ENCODE data around the gene DIPK1C.
"Not testable (repeated sequence)": the region's sequence is repeated elsewhere in the genome, so short reads cannot be mapped to it uniquely, and the experiment has no call there.

Gene DIPK1C

GRCh38 chr18:74457043-74457724 lies at the start of gene DIPK1C:
Gene DIPK1C (minus strand): TSS chr18:74457308. CDS start chr18:74457259, 49 bp downstream.
- DNase-seq = no peak

- no peak for DNase-seq
These were observed 49.5 kb upstream of the DIPK1C start for GRCh38 chr18:74506448-74507084.

GRCh38 chr18:74505776-74506175 lies 48.7 kb upstream of the DIPK1C start:
- no peak for DNase-seq

GRCh38 chr18:74503137-74503536 lies 46.0 kb upstream of the DIPK1C start:
- DNase-seq = no peak

GRCh38 chr18:74501386-74501785 lies 44.3 kb upstream of the DIPK1C start:
- DNase-seq = no peak

- not testable (repeated sequence) for DNase-seq
These were observed 43.7 kb upstream of the DIPK1C start for GRCh38 chr18:74500774-74501173.

- DNase-seq = no peak
These were observed 43.3 kb upstream of the DIPK1C start for GRCh38 chr18:74500372-74500771.

GRCh38 chr18:74499633-74500032 lies 42.5 kb upstream of the DIPK1C start:
- peak; percentile 47 for DNase-seq

- no peak for DNase-seq
These were observed 41.9 kb upstream of the DIPK1C start for GRCh38 chr18:74498712-74499627.

GRCh38 chr18:74497778-74498177 lies 40.7 kb upstream of the DIPK1C start:
- no peak for DNase-seq

GRCh38 chr18:74497324-74497676 lies 40.2 kb upstream of the DIPK1C start:
- DNase-seq = no peak

GRCh38 chr18:74496508-74497323 lies 39.6 kb upstream of the DIPK1C start:
- peak; percentile 64 for DNase-seq

- peak; percentile 97 for DNase-seq
These were observed 38.7 kb upstream of the DIPK1C start, which contains the start of gene CNDP2 for GRCh38 chr18:74495581-74496507. Gene CNDP2 (plus strand): TSS chr18:74496363. CDS start chr18:74499974, 3,611 bp downstream.

- DNase-seq = no peak
These were observed 37.4 kb upstream of the DIPK1C start for GRCh38 chr18:74494514-74494913.

- DNase-seq = peak; percentile 58
These were observed 36.6 kb upstream of the DIPK1C start for GRCh38 chr18:74493689-74494088.

GRCh38 chr18:74492259-74492658 lies 35.2 kb upstream of the DIPK1C start:
- no peak for DNase-seq

GRCh38 chr18:74489676-74490075 lies 32.6 kb upstream of the DIPK1C start:
- DNase-seq = peak; percentile 38

GRCh38 chr18:74488864-74489263 lies 31.8 kb upstream of the DIPK1C start:
- DNase-seq = no peak

GRCh38 chr18:74488354-74488753 lies 31.2 kb upstream of the DIPK1C start:
- no peak for DNase-seq

GRCh38 chr18:74486119-74486849 lies 29.2 kb upstream of the DIPK1C start:
- DNase-seq = no peak

GRCh38 chr18:74482697-74483096 lies 25.6 kb upstream of the DIPK1C start:
- DNase-seq = no peak
